NCI-H2171 (cell line): Measurements from ENCODE around the gene HSD3B7.
"Not testable (repeated sequence)": the region's sequence is repeated elsewhere in the genome, so short reads cannot be mapped to it uniquely, and the experiment has no call there.

Experiments used
- DNase-seq: peaks from one replicate; lab custom pipeline; 2025; lab: John Stamatoyannopoulos, UW

The HSD3B7 gene

DNA sequence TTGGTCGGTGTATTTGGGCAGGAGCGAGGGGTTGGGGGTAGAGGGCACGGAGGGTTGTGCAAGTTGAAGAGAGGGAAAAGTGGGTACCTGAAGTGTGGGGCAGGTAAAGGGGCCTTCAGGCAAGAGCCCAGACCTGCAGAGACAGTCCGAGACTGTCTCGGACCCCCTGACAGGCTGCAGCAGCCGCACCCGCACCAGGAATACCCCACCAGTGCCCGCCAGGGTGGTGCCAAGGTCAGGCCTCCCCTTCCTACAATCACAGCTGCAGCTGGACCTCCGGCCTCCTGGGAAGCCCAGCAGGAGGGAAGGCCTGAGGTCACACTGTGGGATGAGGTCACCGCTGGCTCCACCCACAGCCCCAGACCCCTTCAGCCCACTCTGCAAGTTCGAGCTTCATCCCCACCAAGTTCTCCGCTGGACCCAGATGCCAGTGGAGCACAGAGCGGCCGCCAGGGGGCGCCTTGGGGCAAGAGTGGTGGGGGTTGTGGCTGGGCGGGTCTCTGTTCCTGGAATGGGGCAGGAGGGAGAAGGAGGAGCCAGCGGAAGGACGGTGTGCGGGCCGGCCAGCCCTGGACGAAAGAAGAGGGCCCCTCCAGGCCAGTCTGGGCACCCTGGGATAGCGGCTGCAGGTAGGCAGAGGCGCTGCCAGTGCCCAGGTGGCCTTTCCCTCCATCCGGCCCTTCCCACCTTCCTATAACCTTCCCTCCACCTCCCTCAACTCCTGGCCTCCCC lies at the start of gene HSD3B7:
TSS of gene HSD3B7 (plus strand) at position 539 of the 732 bp plus-strand sequence. CDS start 452 bp downstream, outside the sequence.
- DNase-seq: peak; percentile 66

GRCh38 chr16:30937692-30938091 lies 47.3 kb upstream of the HSD3B7 start:
- DNase-seq: no peak

- not testable (repeated sequence) for DNase-seq
Measured at GRCh38 chr16:30939571-30939970, 45.4 kb upstream of the HSD3B7 start.

- DNase-seq: peak; percentile 4
Measured at GRCh38 chr16:30941600-30942425, 43.2 kb upstream of the HSD3B7 start.

- DNase-seq: no peak
Measured at GRCh38 chr16:30942426-30942806, 42.6 kb upstream of the HSD3B7 start.

DNA sequence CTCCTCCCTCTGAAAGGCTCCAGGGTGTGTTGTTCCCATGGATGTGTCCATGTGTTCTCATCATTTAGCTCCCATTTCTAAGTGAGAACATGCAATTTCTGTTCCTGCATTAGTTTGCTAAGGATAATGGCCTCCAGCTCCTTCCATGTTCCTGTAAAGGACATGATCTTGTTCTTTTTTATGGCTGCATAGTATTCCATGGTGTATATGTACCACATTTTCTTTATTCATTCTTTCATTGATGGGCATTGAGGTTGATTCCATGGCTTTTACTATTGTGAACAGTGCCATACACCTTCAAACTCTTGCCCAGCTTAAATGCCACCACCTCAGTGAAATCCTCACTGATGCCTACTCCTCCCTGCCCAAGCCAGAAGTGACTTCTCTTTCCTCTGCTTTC lies 40.7 kb upstream of the HSD3B7 start:
- DNase-seq: no peak

- DNase-seq: no peak
Measured at GRCh38 chr16:30946671-30947540, 38.1 kb upstream of the HSD3B7 start.

DNA sequence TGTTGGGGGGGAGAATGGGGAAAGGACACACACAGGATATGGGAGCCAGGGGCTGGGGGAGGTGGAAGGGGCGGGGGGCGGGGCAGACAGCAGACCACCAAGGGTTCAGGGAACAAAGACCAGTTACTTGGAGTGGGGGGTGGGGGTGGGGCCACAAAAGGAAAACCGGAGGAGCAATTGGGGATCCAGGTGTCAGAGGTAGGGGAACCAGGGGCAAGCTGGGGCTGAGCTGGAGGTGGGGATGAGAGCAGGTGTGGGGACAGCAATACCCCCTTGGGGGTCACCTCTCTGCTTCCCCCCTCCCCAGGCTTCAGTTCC lies 37.5 kb upstream of the HSD3B7 start:
- no peak for DNase-seq

DNA sequence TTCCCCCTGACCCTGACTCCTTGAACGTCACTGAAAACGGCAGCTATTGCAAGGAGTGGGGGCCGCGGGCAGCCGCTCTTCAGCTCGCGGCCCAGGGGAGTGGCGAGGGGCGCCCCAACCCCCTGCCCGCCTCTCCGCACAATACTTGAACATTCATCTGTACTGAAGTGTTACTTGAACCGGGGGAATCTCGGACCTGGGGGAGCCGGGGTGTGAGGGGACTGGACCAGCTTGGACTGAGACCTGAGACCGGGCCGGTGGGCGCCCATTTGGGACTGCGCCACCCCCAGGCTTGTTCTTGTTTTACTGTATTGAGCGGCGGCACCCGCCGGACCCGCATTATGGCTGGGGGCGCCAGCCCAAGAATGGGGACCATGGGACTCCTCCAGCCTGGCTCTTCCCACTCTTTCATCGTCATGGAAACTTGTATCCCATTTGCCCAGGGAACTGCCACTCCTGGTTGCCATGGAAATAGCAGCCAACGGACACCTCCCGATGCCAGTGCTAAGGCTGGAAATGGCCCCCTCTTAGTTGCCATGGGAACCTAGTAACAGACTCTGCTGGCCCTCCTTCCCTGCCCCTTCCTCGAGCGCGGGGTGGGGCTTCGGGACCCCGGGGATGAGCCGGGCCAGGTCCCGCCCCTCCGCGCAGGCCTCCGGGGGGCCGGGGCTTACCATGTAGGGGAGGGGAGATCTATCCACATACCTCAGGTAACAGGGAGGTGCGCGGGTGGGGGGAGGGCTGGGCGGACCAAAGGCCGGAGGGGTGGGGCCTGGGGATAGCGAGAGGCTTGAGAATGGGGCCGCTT lies 36.9 kb upstream of the HSD3B7 start:
- peak; percentile 53 for DNase-seq

- DNase-seq: peak; percentile 13
Measured at GRCh38 chr16:30948667-30949649, 36.0 kb upstream of the HSD3B7 start, which contains the start of gene ORAI3. Gene ORAI3 (plus strand): TSS chr16:30949068. CDS start chr16:30949290, 222 bp downstream.

DNA sequence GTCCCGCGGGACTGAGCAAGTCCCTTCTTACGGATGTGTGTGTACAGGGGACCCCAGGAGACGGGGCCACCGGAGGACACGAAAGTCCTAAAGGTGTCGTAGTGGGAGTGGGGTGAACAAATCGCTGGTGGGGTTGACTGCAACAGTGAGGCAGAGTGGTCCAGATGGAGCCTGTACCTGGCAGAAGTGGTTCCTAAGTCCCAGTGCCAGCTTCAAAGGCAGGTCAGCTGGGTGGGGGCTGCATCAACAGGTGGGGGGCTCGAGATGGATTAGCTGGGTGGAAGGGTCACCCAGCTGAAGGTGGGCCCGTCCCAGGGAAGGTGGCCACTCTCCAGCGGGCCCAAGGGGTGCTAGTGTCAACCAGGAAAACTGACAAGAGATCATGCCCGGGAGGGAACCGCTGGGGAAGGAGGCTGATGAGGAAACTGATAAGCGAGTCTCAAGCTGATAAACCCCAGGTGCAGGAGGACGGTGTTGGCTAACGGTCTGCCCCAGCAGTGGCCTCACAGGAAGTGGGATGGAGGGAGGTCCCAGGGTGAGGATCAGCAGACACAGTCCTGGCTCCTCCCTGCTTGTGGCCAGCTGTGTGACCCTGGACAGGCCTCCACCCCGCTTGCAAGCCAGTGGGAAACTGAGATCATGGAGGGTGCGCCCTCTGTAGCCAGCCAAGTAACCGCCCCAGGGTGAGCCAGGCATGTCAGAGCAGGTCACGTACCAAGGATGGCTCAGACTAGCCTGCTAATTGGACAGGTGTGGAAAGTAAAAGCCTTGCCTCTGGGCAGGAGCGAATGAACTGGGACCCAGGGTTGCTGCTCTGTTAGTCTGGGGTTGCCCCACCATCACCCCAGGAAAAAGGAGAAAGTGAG lies 35.1 kb upstream of the HSD3B7 start:
- DNase-seq: no peak

- no peak for DNase-seq
Measured at GRCh38 chr16:30950516-30951065, 34.4 kb upstream of the HSD3B7 start.

- no peak for DNase-seq
Measured at GRCh38 chr16:30951193-30951592, 33.8 kb upstream of the HSD3B7 start.

GRCh38 chr16:30951750-30952149 lies 33.3 kb upstream of the HSD3B7 start:
- no peak for DNase-seq

GRCh38 chr16:30953111-30953510 lies 31.9 kb upstream of the HSD3B7 start:
- no peak for DNase-seq

GRCh38 chr16:30953511-30954124 lies 31.4 kb upstream of the HSD3B7 start:
- peak; percentile 32 for DNase-seq

GRCh38 chr16:30954993-30955392 lies 30.0 kb upstream of the HSD3B7 start:
- DNase-seq: no peak
